ENCODE measurements around the gene BRCA2.

The BRCA2 gene

GRCh38 chr13:32381539-32381938 is 66.2 kb downstream of the BRCA2 start:
- no peak overlapping the region for H3K27ac ChIP-seq
- DNase-seq (ENCODE audit: low read depth, low spot score): no peak

DNA sequence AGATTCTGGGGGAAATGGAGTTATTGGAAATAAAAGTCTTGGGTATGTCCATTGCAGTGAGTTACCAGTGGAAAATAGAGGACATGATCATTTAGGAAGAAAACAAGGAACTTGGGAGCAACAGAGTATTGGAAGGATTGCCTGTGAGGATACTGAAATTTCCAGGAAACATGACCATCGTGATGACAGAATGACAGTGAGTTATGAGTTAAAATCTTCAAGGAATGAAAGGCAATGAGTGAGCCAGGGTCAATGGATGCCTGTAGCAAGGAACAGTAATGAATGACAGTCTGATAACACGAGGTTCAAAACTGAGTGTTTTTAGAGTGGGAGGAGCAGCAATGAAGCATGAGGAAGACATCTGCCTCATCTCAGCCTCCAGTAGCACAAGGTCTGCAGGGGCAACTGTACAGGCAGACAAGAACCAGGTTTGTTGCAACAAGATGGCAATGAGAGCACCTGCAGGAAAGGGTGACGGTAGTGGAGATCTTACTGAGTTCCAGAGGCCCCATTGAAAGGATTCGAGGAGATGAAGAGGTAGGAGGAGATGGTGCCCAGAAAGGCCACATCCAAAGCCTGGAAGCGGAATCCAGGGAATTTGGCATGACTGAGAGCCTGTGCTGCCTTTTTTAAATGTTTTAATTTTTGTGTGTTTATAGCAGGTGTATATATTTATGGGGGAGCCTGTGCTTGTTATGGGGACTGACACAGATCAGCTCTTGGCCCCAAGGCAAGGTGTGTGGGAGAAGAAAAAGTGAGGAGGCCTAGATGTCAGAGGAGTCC is 68.7 kb downstream of the BRCA2 start:
- DNase-seq (ENCODE audit: low read depth, low spot score): no peak
- no peak overlapping the region for H3K27ac ChIP-seq

- no peak overlapping the region for H3K27ac ChIP-seq
- DNase-seq (ENCODE audit: low read depth, low spot score): no peak
Observed at GRCh38 chr13:32384702-32385101, 69.4 kb downstream of the BRCA2 start.

- no peak for DNase-seq (ENCODE audit: low read depth, low spot score)
- H3K27ac ChIP-seq: no peak overlapping the region
Observed at GRCh38 chr13:32385410-32385809, 70.1 kb downstream of the BRCA2 start.

DNA sequence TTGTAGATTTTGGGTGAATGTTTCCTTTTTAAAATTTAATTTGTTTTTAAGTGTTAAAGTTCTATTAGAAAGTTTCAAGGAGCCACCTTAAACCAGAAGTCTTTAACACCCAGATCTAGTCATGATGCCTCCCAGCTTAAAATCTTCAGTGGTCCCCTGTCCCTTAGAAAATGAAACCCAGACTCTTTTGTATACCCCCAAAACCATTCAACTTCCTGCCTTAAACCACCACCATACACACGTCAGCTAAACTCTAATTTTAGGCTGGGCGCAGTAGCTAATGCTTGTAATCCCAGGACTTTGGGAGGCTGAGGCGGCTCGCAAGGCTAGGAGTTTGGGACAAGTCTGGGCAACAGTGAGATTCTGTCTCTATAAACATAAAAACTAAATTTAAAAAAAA is 74.7 kb downstream of the BRCA2 start:
- no peak overlapping the region for H3K27ac ChIP-seq
- no peak for DNase-seq (ENCODE audit: low read depth, low spot score)

DNA sequence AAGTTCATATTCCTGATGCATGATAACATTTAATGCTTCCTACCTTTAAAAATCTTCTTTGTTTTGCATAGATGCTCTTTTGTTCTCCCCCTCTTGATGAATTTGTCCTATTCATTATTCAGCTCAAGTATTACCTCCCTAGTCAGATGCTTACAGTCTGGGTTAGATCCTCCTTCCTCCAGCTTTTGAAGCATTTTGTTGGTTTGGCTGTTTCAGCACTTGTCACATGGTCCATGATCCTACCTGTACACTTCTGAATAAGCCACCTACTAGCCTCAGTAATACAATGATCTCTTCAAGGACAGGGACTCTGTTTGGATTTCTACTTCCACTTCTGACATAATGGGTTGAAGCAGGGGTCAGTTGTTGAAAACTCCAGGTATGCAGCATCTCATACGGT is 75.2 kb downstream of the BRCA2 start:
- no peak for DNase-seq (ENCODE audit: low read depth, low spot score)
- H3K27ac ChIP-seq: no peak overlapping the region

DNA sequence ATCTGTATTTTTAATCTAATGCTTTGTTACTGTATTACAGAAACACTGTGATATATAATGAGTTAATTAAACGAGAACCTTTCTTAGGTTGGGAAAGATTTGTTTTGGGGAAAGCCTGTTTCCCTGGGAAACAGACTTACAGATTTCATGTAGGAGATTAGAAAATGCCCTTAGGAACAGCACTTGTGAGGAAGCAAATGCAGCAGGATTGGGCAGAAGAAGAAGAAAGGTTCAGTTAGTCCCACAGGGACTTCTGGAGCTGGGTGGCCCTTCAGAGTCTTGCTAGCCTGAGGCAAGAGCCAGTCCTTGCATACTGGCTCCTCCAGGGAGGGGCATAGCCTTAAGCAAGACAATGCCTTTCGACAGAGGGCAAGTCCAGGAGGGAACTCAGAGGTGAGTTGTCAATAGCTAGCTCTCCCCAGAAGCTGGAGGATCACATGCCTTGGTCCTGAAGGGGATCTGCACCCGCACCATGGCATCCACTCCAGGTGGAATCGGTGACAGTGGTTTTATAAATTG is 75.9 kb downstream of the BRCA2 start:
- DNase-seq (ENCODE audit: low read depth, low spot score): no peak
- no peak overlapping the region for H3K27ac ChIP-seq

GRCh38 chr13:32403108-32403507 is 87.8 kb downstream of the BRCA2 start:
- DNase-seq (ENCODE audit: low read depth, low spot score): no peak
- H3K27ac ChIP-seq: no peak overlapping the region

- DNase-seq (ENCODE audit: low read depth, low spot score): no peak
- no peak overlapping the region for H3K27ac ChIP-seq
Observed at GRCh38 chr13:32407854-32408253, 92.5 kb downstream of the BRCA2 start.

DNA sequence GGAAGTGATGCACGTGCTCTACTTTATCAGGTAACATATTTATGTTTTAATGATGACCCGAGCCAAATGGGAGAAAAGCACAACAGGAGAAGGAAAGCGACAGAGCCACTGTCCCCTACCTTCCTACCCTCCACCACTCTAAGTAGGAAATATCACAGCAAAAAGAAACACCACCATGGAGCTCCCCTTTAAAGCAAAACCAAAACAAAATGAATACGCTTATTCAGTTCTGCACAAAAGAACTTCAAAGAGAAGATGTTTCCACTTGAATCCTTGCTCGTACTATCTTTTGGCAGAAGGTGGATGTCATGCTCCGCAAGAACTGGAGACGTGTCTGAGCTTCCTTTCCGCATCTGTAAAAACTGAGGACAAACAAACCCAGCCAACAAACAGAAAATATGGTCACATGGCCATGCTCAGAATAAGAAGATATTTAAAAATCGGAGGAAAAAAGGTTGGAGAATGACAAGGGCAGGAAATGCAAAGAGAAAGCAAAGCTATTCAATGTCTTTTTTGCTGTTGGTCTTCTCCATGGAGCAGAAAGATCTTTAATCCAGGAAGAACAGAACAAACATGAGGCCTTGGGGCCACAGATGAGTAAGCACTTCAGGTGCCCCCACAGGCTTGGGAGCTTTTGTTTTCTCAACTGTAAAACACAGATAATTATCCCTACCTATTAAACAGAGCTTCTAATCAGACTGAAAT is 93.1 kb downstream of the BRCA2 start:
- no peak overlapping the region for H3K27ac ChIP-seq
- no peak for DNase-seq (ENCODE audit: low read depth, low spot score)

- no peak for DNase-seq (ENCODE audit: low read depth, low spot score)
- H3K27ac ChIP-seq: no peak overlapping the region
Observed at GRCh38 chr13:32409001-32409313, 93.6 kb downstream of the BRCA2 start.

DNA sequence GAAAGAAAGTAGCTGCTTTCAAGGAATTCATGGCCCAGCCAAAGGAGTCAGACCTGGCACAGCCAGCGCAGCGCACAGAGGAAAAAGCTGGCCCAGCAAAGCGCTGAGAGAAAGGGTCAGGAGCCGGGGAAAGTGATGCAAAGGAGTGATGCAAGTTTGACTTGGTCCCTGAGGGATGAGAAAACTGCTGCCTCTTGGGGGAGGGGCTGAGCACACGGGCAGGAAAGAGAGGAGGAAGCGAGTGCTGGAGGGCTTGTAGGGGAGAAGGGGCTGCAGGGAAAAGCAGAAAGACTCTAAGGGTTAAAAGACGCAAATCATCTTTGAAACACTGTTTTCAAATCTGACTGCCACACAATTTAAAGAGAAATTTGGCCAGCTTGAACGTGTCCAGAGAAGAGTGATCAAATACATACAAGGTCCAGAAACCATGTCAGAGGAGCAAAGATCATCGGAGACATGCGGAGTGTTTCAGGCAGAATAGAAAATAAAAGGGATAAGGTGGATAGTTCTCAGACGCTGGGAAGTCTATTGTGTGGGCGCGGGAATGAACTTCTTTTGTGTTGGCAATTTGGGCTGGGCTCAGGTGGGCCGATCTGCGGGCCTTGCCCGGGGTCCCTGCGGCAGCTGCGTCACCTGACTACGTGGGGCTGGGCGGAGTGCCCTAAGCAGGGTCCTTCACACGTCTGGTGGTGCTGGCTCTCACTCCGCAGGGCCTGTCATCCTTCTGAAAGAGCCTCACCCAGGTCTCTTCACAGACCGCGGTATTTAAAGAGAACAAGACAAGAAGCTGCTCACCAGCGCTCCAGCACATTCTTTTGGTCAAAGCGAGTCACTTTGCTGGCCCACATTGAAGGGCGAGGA is 94.5 kb downstream of the BRCA2 start:
- DNase-seq (ENCODE audit: low read depth, low spot score): no peak
- no peak overlapping the region for H3K27ac ChIP-seq

DNA sequence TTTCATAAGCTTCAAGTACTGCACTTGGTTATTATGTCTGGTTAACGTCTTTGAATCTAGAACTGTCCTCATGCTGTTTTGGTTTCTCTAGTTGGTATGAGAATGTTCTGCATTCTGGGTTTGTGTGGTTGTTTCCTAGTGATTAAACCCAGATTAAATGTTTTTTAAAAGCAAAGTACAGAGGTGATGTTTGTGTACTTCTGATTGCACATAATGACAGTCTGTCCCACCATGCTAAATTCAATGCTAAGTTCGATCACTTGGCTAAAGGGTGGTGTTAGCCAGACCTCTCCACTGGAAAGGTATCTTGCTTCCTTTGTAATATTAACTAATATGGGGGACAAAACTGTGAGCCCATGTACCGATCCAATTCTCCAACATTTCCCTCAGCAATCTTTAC is 98.0 kb downstream of the BRCA2 start:
- no peak overlapping the region for H3K27ac ChIP-seq
- DNase-seq (ENCODE audit: low read depth, low spot score): no peak

- no peak overlapping the region for H3K27ac ChIP-seq
- DNase-seq (ENCODE audit: low read depth, low spot score): no peak
Observed at GRCh38 chr13:32414580-32414979, 99.3 kb downstream of the BRCA2 start.

DNA sequence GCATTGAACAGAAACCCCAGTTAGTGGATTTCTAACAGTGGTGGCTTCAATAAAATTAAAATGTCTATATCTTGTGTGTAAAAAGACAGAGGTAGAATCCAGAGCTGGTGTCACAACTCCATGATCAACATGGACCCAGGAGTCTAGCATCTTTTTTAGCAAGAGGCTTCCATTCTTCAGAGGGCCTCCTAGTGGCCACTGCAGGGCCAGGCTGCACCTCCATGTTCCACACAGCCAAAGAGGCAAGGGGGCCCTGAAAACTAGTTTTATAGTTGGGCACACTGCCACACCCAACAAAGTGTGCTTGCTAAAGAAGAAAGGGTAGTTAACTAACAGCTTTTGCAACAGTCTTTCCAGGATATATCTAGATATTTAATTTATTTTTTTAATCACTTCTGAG is 99.7 kb downstream of the BRCA2 start:
- H3K27ac ChIP-seq: no peak overlapping the region
- DNase-seq (ENCODE audit: low read depth, low spot score): no peak

GRCh38 chr13:32417995-32418394 is 102.7 kb downstream of the BRCA2 start:
- no peak for DNase-seq (ENCODE audit: low read depth, low spot score)
- H3K27ac ChIP-seq: no peak overlapping the region

- no peak overlapping the region for H3K27ac ChIP-seq
- no peak for DNase-seq (ENCODE audit: low read depth, low spot score)
Observed at GRCh38 chr13:32419862-32420261, 104.6 kb downstream of the BRCA2 start.

DNA sequence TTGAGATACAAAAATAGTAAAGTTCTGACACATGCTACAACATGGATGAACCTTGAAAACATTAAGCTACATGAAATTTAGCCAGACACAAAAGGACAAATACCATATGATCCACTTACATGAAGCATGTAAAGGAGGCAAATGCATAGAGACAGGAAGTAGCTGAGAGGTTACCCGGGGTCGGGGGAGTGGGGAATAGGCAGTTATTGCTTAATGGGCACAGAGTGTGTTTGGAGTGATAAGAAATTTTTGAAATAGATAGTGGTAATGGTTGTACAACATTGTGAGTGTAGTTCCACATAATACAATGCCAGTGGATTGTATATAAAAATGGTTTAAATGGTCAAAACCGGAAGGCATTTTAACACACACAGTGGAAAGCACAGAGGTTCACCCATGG is 108.3 kb downstream of the BRCA2 start:
- DNase-seq (ENCODE audit: low read depth, low spot score): no peak
- no peak overlapping the region for H3K27ac ChIP-seq

GRCh38 chr13:32425158-32425557 is 109.8 kb downstream of the BRCA2 start:
- DNase-seq (ENCODE audit: low read depth, low spot score): no peak
- H3K27ac ChIP-seq: no peak overlapping the region

- no peak for DNase-seq (ENCODE audit: low read depth, low spot score)
- H3K27ac ChIP-seq: no peak overlapping the region
Observed at GRCh38 chr13:32426191-32426989, 111.1 kb downstream of the BRCA2 start.
